PC-3 (cell line): ENCODE results near the gene FOXN4. TPM values are rescaled to one million over a fixed set of nuclear protein-coding genes. Genes with fewer than 3 reads are reported as not detected.

Source experiments
- ATAC-seq: fragments of 200-7000 bp; cut with Tn5 transposase; 2 replicates; pipeline ENCODE4 v1.9.1; 2020; ENCODE audit warnings: mild to moderate bottlenecking, moderate library complexity
- BruUV-seq: library from RNA; stranded (reverse); fragments of 400-500 nt; replicated peaks from 2 replicates; lab custom pipeline; 2021; lab: Mats Ljungman, UMichigan
- CTCF ChIA-PET: fragments of 300-600 bp; sonication (Branson Sonifier 250); formaldehyde crosslinking; loops from one replicate; lab custom pipeline; 2022; ENCODE audit warnings: antibody characterized with exemption; lab: Charles Lee
- POLR2A ChIA-PET: fragments of 300-600 bp; sonication (Branson Sonifier 250); formaldehyde crosslinking; loops from one replicate; lab custom pipeline; 2022; ENCODE audit warnings: antibody characterized with exemption; ENCODE audit not compliant: unreplicated experiment; lab: Charles Lee
- DNase-seq: peaks from one replicate; pipeline ENCODE4 v3.0.0-alpha.2; 2015
- H2AFZ ChIP-seq: fragments of 300-600 bp; sonication (generic); 2 replicates; pipeline ENCODE4 v1.6.0; 2016; ENCODE audit warnings: antibody characterized with exemption, low read length
- H3F3A ChIP-seq: fragments of 300-600 bp; sonication (generic); one replicate; pipeline ENCODE4 v1.6.0; 2017; ENCODE audit warnings: antibody characterized with exemption, low read length, control low read depth, mild to moderate bottlenecking; ENCODE audit not compliant: unreplicated experiment
- H3K27ac ChIP-seq: fragments of 300-600 bp; sonication (generic); 2 replicates; pipeline ENCODE4 v1.5.1; 2016; ENCODE audit warnings: mild to moderate bottlenecking, low read length
- H3K27me3 ChIP-seq: fragments of 300-600 bp; sonication (generic); 2 replicates; pipeline ENCODE4 v1.6.1; 2016; ENCODE audit warnings: low read length, mixed read lengths
- H3K36me3 ChIP-seq: fragments of 300-600 bp; sonication (generic); 2 replicates; pipeline ENCODE4 v1.6.1; 2016; ENCODE audit warnings: low read depth, mixed run types, low read length, mixed read lengths
- H3K4me1 ChIP-seq: fragments of 300-600 bp; sonication (generic); 2 replicates; pipeline ENCODE4 v1.5.1; 2016; ENCODE audit warnings: low read length; ENCODE audit not compliant: insufficient read depth
- H3K4me2 ChIP-seq: fragments of 300-600 bp; sonication (generic); 2 replicates; pipeline ENCODE4 v1.6.0; 2016; ENCODE audit warnings: low read length
- H3K4me3 ChIP-seq: fragments of 300-600 bp; sonication (generic); 2 replicates; pipeline ENCODE4 v1.5.1; 2016; ENCODE audit warnings: mild to moderate bottlenecking, low read length, mixed read lengths
- H3K79me2 ChIP-seq: fragments of 300-600 bp; sonication (generic); 2 replicates; pipeline ENCODE4 v1.6.1; 2017; ENCODE audit warnings: low read length, mixed read lengths
- H3K9ac ChIP-seq: fragments of 300-600 bp; sonication (generic); 2 replicates; pipeline ENCODE4 v1.6.0; 2016; ENCODE audit warnings: mild to moderate bottlenecking, low read length
- H3K9me2 ChIP-seq: fragments of 300-600 bp; sonication (generic); replicated peaks from 2 replicates; pipeline ENCODE4 v1.6.1; 2016; ENCODE audit warnings: mixed run types, low read length, mixed read lengths
- H3K9me3 ChIP-seq: fragments of 300-600 bp; sonication (generic); 2 replicates; pipeline ENCODE4 v1.6.1; 2016; ENCODE audit warnings: low read length, mixed read lengths
- H4K20me1 ChIP-seq: fragments of 300-600 bp; sonication (generic); 2 replicates; pipeline ENCODE4 v1.6.1; 2016; ENCODE audit warnings: low read length, mixed read lengths
- CTCF ChIP-seq: fragments of 300-600 bp; sonication (generic); conservative IDR thresholded peaks from 2 replicates; pipeline ENCODE4 v1.5.1; 2017; ENCODE audit warnings: antibody characterized with exemption, low read depth, mild to moderate bottlenecking, low read length
- EZH2 ChIP-seq: fragments of 300-600 bp; sonication (generic); IDR thresholded peaks from one replicate; pipeline ENCODE4 v1.6.1; 2017; ENCODE audit warnings: antibody characterized with exemption, mild to moderate bottlenecking, low read length; ENCODE audit not compliant: unreplicated experiment
- EZH2phosphoT487 ChIP-seq: fragments of 300-600 bp; sonication (generic); IDR thresholded peaks from 2 replicates; pipeline ENCODE4 v1.6.1; 2018; ENCODE audit warnings: mild to moderate bottlenecking, antibody characterized with exemption, low read length, borderline replicate concordance
- intact Hi-C: fragments of 100-400 bp; cut with micrococcal nuclease; formaldehyde crosslinking; loops from 2 replicates; pipeline ENCODE4 v1.9.0; 2023
- total RNA-seq: library from RNA; depleted of rRNA; stranded (reverse); fragments of >200 nt; gene quantifications from 2 replicates; pipeline ENCODE4 v1.2.3, GENCODE V29; 2014

The FOXN4 gene
- total RNA-seq, 1 experiment from 2014 or later, result not detected

GRCh38 chr12:109299849-109300248 is 9.2 kb downstream of the FOXN4 start:
- no peak for TF ChIP-seq EZH2
- TF ChIP-seq EZH2phosphoT487, result no peak
- TF ChIP-seq CTCF, result no peak
- Histone ChIP-seq H3K27ac (no peak overlapping the region), H3K27me3 (peaks cover 38% of the 10 kb centered on the region), H3K4me1 (no peaks in the 10 kb centered on the region), H3K79me2 (no peaks in the 10 kb centered on the region), H4K20me1 (no peaks in the 10 kb centered on the region), H3K9me2 (no peaks in the 10 kb centered on the region), H3K9me3 (no peaks in the 10 kb centered on the region), H3K4me3 (no peak overlapping the region), H3K9ac (no peak overlapping the region), H3K4me2 (no peak overlapping the region), H3K36me3 (no peaks in the 10 kb centered on the region), H3F3A (no peaks in the 10 kb centered on the region), H2AFZ (no peak overlapping the region)
- no peak for DNase-seq
- POLR2A ChIA-PET, result no interaction called here
- no peak for ATAC-seq
- CTCF ChIA-PET, result no interaction called here
- BruUV-seq, result no TSS peak
- intact Hi-C loops, result no loop called here

- no peaks in the 10 kb centered on the region for H3K36me3 ChIP-seq
- ChIA-PET POLR2A (no interaction called here), CTCF (no interaction called here)
- H3K79me2 ChIP-seq, result no peaks in the 10 kb centered on the region
- H3K9ac ChIP-seq, result no peak overlapping the region
- intact Hi-C loops, result no loop called here
- TF ChIP-seq EZH2 (no peak), CTCF (no peak), EZH2phosphoT487 (no peak)
- no peaks in the 10 kb centered on the region for H3K4me1 ChIP-seq
- no peak overlapping the region for H3K27ac ChIP-seq
- H3K27me3 ChIP-seq, result peaks cover 20% of the 10 kb centered on the region; the same call in 1 of the 2 replicates
- no peak overlapping the region for H3K4me2 ChIP-seq
- H3F3A ChIP-seq, result no peaks in the 10 kb centered on the region
- H3K9me3 ChIP-seq, result no peaks in the 10 kb centered on the region
- H4K20me1 ChIP-seq, result no peaks in the 10 kb centered on the region
- no TSS peak for BruUV-seq
- H3K4me3 ChIP-seq, result no peak overlapping the region
- ATAC-seq (no peak), DNase-seq (no peak)
- no peaks in the 10 kb centered on the region for H3K9me2 ChIP-seq
- no peak overlapping the region for H2AFZ ChIP-seq
Measured at GRCh38 chr12:109296431-109296830, 12.7 kb downstream of the FOXN4 start.

GRCh38 chr12:109295764-109296425 is 13.2 kb downstream of the FOXN4 start:
- TF ChIP-seq EZH2phosphoT487 (no peak), CTCF (no peak), EZH2 (no peak)
- no peak for ATAC-seq

More at GRCh38 chr12:109295764-109296425, 13.2 kb downstream of the FOXN4 start:
- no peaks in the 10 kb centered on the region for H3K9me3 ChIP-seq
- H3K9me2 ChIP-seq, result no peaks in the 10 kb centered on the region
- BruUV-seq, result no TSS peak
- no peaks in the 10 kb centered on the region for H3K79me2 ChIP-seq
- no peak overlapping the region for H3K27ac ChIP-seq
- ChIA-PET POLR2A (no interaction called here), CTCF (no interaction called here)
- no peak overlapping the region for H3K4me2 ChIP-seq
- H2AFZ ChIP-seq, result no peak overlapping the region
- intact Hi-C loops, result no loop called here
- no peaks in the 10 kb centered on the region for H3K4me1 ChIP-seq
- H3K4me3 ChIP-seq, result no peak overlapping the region
- no peaks in the 10 kb centered on the region for H3K36me3 ChIP-seq
- H3F3A ChIP-seq, result no peaks in the 10 kb centered on the region
- H3K9ac ChIP-seq, result no peak overlapping the region
- no peaks in the 10 kb centered on the region for H4K20me1 ChIP-seq
- peaks cover 22% of the 10 kb centered on the region; the same call in 1 of the 2 replicates for H3K27me3 ChIP-seq
- DNase-seq, result no peak
